ENCODE measurements around the gene ASTN2.

The ASTN2 gene

DNA sequence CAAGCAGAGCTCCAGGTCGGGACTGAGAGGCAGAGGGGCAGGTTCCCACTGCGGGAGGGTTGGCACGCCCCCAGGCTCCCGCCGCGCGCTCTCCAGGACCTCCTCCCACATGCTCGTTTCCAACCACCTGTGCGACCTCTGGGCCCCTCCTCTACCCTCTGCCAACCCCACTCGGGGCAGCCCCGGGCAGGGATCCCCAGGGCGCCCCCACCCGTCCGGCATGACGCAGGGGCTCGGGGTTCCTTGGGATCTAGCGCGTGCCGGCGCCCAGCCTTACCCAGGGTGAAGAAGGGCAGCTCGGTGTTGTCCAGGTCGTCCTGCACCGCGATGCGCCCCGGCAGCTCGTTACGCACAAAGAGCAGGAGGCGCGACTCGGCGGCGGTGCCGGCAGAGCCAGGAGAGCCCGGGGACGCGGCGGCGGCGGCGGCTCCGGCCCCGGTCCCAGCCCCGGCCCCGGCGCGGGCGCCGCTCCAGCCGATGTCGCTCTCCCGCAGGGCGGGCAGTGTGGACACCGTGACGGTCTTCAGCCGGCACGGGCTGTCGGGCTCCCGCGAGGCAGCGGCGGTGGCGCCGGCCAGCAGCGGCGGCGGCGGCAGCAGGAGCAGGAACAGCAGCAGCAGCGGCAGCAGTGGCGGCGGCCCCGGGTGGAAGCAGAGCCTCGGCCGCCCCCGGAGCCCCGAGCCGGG lies 494 bp downstream of the ASTN2 start:
- in situ Hi-C loops (cut with MboI; ENCODE audit: low sequenced_read_pairs): no loop called here

DNA sequence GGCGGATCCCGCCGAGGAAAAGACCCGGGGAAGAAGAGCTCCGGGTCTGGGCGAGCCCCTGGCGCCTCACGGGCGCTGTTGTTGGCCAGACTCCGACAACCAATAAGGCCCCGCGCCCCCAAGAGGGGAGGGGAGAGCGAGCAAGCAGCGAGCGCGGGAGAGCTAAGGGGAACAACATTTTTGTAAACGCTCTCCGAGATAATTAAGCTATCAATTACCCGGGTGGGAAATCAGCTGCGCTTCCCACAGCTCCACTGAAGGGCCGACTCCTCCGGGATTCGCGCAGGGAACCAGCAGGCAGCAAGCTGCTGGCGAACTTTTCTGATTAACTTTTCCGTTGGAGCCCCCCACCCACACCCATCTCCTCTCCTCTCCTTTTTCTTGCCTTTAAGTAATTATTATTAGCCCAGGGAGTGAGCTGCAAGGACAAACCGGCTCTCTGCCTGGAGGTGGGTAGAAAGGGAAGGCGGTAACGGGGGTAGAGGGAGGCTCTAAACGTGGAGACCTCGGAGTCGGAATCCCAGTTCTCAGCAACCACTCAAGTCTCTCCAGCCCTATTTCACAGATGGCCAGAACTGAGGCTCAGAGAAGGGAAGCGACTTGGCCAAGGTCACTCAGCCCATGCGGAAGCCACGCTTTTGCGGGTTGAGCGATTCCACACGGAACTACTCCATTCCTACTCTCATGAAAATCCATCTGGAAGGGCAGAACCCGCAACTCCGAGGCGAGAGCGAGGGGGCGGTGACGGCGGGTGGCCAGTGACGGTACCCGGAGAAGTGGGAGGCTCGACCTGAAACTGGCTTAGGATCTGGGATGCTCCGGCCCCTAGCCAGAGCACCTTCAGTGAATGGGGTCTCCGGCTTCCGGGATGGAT lies 1.3 kb downstream of the ASTN2 start:
- in situ Hi-C loops (cut with MboI; ENCODE audit: low sequenced_read_pairs): no loop called here

DNA sequence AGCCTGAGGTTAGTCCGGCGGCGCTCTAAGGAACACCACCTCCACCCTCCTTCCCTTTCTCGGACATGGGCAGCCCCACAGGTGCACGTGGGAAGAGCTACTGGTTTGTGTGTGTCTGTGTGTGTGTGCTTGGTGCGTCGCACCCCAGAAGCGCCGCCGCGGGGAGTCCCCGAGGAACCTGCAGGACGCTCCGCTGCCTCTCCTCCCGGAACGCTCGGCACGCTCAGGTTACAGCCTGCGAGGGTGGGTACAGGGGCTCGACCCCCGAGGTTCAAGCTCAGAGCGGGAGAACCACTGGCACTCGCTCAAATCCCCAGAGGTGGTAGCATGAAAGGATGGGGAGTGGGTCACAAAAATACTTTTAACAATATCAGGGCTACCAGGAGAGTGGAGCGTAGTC lies 2.0 kb downstream of the ASTN2 start:
- in situ Hi-C loops (cut with MboI; ENCODE audit: low sequenced_read_pairs): no loop called here

DNA sequence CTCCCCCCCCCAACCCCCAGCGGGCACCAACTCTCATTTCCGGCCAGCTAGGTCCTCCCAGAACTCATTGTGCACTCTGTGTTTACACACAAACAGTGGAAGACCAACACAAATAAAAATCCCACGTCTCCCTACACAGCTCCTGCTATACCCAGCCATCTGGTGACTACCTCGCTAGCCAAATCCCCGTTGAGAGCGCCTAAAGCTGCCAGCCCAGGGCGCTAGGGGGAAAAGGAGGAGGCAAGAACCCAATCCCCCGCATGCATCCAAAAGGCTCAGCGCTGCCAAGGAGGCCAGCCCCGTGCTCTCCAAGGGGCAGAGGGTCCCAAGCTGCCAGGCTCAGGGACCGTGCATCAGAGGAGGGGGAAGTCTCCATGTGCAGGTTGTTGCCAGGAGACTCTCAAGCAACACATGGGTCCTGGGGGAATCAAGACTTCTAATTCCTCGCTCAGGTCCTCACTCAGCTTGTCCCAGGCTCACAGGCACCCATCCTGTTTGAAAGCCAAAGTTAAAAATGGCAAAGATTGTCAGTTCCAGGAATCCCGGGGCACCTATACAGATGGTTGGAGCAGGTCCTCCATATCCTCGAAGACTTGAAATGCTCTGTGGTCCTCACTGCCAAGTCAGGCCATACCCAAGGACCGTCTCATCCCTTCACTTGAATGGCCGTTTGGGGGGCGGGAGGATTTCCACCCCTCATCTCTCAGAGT lies 2.7 kb downstream of the ASTN2 start:
- in situ Hi-C loops (cut with MboI; ENCODE audit: low sequenced_read_pairs): no loop called here

DNA sequence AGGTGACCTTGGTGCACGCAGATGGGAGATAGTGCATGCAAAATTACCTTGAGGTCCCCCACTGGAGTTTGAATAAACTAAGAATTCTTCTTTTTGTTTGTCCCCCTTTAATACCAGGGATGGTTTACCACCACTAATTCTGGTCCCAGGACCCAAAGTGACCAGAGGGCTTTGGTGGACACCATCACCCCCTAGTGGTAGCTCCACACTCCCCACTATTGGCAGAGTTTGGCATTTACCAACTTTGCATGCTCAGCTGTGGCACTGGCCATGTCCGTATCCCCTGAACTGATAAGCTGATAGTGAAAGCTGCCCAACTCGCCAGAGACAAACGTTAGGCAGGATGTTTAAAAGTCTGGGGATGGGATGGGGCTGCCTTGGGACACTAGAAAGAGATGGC lies 3.3 kb downstream of the ASTN2 start:
- in situ Hi-C loops (cut with MboI; ENCODE audit: low sequenced_read_pairs): no loop called here

DNA sequence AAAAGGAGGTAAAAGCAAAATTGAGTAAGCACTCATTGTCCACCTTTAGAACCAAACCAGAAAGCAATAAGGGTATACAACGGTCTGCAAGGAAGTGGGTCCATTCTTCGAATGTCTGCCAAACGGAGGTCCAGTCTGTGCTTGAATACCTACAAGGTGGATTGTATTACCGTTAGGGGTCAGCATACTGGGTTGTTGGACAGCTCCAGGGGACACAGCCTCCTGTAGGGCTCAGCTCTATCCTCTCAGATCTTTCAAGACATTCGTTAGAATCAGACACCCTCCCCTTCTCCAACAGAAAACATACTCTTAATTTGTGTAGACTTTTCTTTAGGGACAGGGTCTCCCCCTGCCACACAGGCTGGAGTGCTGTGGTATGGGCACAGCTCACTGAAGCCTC lies 5.5 kb downstream of the ASTN2 start:
- in situ Hi-C loops (cut with MboI; ENCODE audit: low sequenced_read_pairs): no loop called here

DNA sequence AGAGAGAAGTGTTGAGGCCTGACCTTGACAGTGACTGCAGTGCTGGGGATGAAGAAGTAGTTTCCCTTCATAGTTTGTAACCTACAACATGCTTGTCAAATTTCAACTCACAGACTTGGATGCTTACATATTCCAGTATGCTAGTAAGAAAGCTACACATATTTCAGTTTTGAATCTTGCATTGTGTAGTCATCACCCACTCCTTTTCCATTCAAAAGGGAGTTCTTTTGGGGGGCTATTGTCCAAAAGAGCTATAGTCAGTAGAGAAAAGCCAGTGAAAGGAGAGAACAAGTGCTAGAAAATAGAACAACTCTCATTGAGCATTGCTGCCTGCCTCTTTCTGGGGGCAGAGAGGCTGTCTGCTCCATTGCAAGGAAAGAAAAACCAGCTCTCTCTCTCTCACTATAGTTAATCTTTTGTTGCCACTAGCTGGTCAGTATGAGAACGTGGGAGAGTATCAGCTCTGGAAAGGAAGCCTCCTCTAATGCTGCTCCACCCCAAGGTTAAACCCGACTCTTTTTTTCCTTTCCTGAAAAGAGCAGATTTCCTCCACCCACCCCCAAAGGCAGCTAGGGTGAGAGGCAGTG lies 7.3 kb downstream of the ASTN2 start:
- in situ Hi-C loops (cut with MboI; ENCODE audit: low sequenced_read_pairs): no loop called here

DNA sequence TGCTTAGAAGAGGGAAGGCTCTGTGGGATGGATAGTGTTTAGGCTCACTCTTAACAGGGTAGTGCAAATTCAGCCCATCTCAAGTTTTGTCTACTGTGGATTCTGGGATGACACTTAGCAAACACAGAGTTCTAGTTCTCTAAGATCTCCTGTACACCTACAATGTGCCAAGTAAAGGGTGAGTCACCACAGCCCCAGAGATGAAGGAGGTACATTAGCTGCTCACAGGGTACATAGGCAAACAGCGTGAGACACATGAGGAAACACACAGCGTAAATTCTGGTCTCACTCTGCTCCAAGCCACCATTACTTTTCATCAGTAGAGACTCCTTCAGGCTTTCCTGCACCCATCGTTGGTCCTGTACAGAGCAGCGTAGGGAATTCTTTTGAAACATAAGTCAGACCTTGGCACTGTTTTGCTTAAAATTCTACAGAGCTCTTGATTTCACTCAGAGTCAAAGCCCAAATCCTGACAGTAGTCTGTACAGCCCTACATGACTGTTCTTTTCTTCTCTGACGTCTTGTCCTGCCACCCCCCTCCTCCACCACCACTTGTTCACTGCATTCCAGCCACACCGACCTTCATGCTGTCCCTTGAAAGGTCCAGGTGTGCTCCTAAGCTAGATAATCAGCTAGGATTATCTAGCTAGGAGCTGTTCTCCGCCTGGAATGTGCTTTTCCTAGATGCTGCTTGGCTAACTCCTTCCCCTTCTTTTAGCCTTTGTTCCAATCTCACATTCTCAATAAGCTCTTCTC lies 8.7 kb downstream of the ASTN2 start:
- in situ Hi-C loops (cut with MboI; ENCODE audit: low sequenced_read_pairs): no loop called here

DNA sequence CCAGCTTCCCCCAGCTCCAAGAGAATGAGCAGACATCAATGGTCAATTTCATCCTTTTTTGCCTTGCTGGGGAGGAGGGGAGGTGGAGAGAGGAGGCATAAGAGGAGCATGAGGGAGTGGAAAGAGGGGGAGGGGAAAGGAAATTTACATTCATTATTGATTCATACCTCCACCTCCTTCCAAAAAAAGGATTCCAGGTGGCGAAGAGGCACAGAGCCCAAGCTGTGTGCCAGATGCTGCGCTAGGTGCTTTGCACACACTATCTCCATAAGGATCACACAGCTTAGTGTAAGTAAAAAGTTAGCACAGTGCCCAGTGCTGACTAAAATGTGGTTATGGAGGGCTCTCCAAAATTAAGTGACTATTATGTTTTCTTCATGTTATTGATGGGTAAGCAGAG lies 11.0 kb downstream of the ASTN2 start:
- in situ Hi-C loops (cut with MboI; ENCODE audit: low sequenced_read_pairs): no loop called here

DNA sequence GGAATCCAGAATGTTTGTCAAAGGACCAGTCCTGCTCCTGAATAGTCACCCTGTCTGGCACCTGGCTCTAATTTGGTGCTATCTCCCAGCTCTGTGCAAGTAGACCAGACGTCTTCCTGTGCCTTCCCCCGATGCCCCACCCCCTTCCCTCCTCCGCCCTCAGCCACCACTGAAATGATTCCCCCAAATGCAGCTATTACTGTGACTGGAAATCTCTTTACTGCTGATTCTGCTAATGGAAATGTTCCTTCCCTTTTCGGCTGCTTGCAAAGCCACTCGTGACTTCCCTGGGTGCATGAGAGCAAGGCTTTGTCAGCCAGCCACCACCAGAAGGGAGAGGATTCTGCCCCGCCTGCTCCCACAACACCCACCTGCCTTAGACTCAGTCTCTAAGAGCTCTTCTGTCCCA lies 11.4 kb downstream of the ASTN2 start:
- in situ Hi-C loops (cut with MboI; ENCODE audit: low sequenced_read_pairs): no loop called here

DNA sequence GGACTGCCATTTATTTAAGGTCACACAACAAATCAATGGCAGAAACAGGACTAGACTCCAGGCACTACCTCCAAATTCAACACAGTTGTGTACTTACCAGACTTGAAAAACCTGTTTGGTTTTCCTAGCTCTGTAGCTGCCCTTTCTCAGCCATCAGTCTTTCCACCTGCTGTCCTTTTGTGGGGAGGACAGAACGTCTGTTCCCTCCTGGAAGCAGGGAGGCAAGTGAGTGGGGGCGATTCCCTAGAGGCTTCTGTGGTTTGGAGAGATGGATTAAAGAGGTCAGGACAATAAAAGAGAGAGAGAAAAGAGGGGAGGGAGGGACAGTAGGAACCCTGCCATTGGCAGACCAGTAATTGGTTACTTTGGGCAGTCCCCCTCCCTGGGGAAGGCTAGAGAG lies 14.7 kb downstream of the ASTN2 start:
- in situ Hi-C loops (cut with MboI; ENCODE audit: low sequenced_read_pairs): no loop called here

DNA sequence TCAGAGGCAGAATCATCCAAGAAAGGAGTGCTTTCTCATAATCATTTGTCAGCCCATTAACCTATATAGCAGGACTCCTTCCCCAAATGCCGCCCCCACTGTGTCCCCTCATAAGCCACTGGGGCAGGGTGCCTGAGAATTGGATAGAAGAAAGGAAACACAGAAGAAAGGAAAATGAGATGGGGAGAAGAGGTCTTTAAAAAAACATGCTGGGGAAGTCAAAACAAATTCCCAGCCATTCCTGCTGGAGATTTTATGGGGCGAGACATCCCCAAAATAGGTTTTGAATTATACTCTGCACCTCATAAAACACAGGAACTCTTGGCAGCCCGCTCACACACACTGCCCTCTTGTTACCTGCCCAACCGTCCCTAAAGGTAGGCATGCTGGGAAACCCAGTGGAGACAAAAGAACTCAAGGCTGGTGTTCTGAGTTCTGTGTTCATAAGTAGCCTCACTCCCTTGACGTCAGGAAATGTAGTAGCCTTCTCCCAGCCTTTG lies 19.7 kb downstream of the ASTN2 start:
- in situ Hi-C loops (cut with MboI; ENCODE audit: low sequenced_read_pairs): no loop called here

DNA sequence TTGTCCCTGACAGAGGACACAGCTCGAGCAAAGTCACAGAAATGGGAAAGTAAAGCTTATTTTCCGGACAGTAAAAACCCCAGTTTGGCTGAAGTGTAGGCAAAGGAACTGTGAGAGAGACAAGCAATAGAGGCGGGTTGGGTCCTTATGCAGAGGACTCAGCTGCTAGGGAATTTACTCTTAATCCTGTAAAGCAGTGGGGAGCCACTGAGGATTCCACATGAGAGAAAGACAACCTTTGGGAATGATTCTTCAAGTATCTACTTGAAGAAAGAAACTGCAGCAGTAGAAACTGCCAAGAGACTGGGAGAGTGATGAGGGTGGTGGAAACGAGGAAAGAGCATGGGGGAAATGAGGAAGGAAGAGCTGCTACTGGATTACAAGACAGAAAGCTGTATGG lies 20.2 kb downstream of the ASTN2 start:
- in situ Hi-C loops (cut with MboI; ENCODE audit: low sequenced_read_pairs): no loop called here

DNA sequence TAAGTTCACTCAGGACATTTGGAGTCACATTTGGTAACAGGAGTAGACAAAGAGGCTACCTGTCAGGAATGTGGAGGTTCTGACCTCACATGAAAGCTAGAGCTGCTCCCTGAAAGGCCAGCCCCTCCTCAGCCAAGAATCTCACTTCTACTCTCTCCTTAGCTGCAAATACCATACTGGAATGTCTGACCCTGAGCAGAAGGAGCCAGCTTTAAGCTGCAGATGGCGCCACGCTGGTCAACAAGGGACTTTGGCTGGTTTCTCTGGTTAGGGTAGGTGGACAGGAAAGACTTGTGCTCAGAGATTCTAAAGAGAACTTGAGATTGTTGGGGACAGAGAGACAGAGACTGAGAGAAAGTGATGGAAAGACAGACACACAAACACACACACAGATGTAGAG lies 21.9 kb downstream of the ASTN2 start:
- in situ Hi-C loops (cut with MboI; ENCODE audit: low sequenced_read_pairs): no loop called here

DNA sequence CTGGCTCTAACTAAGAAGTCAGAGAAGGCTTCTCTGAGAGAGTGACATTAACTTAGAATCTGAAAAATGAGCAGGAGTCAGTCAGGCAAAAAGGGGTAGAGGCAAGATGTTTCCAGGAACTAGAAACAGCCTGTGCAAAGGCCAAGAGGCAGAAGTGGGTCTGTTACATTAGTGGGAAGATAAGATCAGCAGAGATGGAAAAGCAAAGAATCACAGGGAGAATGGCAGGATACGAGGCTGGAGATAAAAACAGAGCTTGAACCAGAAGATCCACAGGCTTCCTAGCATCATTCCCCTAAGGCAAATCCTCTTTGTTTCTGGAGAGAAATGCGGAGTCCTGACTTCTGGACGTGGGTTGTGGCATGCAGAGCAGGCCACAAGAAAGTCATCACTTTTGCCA lies 27.4 kb downstream of the ASTN2 start:
- in situ Hi-C loops (cut with MboI; ENCODE audit: low sequenced_read_pairs): no loop called here

DNA sequence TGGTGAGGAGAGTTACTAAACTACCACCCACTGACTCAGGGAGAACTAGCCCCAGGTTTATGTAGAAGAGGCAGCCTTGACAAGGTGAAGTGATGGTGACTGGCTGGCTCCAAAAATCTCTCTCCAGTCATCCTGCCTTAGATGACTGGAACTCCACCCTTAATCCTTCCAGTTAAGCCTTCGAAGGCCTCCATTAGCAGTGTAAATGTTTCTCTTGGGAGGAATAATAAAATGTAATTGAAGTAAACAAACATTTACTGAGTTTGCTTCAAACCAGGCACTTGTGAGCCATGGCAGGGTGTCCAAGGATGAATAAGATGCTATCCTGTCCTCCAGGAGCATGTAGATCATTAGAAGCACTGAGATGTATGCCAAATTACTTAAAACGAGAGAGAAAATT lies 35.5 kb downstream of the ASTN2 start:
- in situ Hi-C loops (cut with MboI; ENCODE audit: low sequenced_read_pairs): no loop called here

DNA sequence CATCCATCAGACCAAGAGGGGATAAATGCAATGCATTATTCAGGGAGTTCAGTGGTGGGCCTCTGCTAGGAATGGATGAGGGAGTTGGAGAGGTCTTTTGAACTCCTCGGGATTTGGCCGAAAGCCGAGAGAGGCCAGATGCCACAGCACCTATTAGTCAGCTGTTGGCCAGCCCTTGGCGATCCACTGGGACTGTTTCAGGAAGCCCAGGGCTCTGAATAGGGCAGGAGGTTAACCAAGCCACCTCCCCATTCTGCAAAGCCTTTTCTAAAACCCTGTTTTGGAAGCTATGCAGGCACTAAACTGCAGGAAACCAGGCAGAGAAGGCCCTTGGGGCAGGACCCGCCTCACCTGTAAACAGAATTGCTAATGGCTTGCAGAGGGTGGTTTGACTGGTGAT lies 37.8 kb downstream of the ASTN2 start:
- in situ Hi-C loops (cut with MboI; ENCODE audit: low sequenced_read_pairs): no loop called here

DNA sequence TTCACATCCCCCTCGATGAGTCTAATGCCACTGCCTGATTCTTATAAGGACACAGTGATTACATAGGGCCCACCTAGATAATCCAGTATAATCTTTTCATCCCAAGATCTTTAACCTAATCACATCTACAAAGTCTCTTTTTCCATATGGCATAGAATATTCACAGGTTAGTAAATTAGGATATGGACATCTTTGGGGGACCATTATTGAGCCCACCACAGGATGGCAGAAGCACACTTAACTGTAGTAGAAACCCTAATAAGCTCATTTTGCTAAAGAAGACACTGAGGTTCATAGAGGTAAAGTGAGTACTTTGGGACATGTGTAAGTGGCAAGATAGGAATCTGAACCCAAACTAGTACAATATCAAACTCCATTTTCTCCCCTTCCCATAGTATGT lies 38.9 kb downstream of the ASTN2 start:
- in situ Hi-C loops (cut with MboI; ENCODE audit: low sequenced_read_pairs): no loop called here

DNA sequence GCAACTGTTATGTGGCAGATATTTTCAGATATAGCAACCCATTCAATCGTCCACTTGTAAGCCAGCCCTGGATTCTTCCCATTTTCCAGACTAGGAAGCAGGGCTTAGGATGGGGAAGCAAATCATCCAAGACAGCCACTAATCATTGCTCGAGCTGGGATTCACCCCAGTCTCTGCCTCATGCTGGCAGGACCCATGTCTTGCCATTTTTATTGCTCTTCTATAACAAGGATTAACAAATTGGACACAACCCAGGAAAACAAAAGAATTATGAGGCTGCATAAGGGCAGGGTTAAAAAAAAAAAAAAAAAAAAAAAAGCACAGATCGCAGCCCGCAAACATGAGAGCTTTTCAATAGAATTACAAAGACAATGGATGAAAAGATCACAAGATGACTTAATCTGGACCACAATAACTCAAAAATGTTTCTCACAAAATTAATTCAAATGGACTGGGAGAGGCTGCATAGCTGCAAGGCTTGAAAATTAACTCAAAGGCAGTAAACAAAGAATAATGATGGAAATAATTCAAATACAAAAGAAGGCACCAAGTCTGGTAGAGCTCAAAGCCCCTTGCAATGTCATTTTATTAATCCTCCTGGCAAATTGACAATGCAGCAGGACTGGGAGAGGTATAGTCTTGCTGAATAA lies 40.7 kb downstream of the ASTN2 start:
- in situ Hi-C loops (cut with MboI; ENCODE audit: low sequenced_read_pairs): no loop called here

DNA sequence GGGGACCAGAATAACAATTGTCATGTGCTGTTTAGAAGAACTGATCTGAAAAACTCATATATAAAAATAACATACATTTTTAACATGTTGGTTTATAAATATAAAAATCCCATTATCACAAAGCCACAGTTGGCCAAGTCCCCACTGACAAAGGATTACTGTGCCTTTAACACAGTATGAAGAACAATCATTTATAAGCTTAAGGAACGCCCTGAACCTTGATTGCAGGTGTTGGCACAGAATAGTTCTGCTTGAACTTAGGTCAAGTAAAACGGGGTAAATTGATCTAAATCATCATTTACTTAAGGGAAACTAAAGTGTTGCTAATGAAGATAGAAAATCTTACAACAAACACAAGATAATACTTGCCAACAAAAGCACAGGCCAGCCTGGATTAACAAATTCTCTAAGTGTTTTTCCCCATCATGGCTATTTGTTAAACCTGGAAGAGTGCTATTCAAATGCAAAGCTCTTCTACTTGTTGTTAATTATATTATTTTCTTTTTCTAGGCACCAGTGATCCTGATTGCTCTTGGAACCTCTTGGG lies 46.1 kb downstream of the ASTN2 start:
- in situ Hi-C loops (cut with MboI; ENCODE audit: low sequenced_read_pairs): no loop called here
